ENCODE measurements around the gene SLC9A3.

The SLC9A3 gene

DNA sequence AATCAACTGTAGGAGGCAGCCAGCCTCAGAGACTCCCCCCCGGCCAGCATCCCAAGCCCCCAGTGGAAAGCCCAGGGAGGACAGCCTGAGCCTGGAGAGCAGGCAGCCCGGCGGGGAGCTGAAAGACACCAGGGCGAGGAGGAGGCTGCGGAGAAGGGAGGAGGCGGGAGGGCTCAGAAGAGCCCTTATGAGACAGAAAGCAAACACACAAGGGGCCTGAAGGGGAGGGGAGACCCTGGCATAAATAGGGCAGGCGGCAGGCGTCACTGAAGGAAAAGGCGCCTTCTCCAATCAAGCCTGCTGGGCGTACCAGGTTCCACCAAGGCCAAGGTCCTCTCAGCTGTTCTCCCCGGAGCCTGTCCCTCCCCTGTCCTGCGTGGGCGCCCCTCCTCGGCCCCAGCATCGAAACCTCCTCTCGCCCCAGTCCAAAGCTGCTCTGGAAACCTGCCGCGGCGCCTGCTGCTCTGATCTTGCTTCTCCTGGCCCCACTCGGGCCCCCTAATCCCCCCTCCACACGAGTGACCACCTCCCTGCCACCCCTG, 1.3 kb downstream of the SLC9A3 start:
- Histone ChIP-seq H3K27ac (no peak overlapping the region), H3K4me3 (IDR thresholded peaks at IDR 0.05; ENCODE audit: insufficient read depth, low read depth, low read length) (no peak overlapping the region), H2AFZ (ENCODE audit: low read depth) (no peak overlapping the region), H3K36me3 (ENCODE audit: insufficient read depth) (no peaks in the 10 kb centered on the region), H3K79me2 (ENCODE audit: insufficient read depth, low read depth) (no peaks in the 10 kb centered on the region), H3K4me2 (no peak overlapping the region), H4K20me1 (ENCODE audit: insufficient read depth) (no peaks in the 10 kb centered on the region), H3K27me3 (ENCODE audit: insufficient read depth, low read depth) (peaks cover 88% of the 10 kb centered on the region), H3K4me1 (ENCODE audit: low read depth, poor library complexity, severe bottlenecking) (peaks cover 7% of the 10 kb centered on the region), H3K9ac (no peak overlapping the region)
- TF ChIP-seq, protein P1, sequence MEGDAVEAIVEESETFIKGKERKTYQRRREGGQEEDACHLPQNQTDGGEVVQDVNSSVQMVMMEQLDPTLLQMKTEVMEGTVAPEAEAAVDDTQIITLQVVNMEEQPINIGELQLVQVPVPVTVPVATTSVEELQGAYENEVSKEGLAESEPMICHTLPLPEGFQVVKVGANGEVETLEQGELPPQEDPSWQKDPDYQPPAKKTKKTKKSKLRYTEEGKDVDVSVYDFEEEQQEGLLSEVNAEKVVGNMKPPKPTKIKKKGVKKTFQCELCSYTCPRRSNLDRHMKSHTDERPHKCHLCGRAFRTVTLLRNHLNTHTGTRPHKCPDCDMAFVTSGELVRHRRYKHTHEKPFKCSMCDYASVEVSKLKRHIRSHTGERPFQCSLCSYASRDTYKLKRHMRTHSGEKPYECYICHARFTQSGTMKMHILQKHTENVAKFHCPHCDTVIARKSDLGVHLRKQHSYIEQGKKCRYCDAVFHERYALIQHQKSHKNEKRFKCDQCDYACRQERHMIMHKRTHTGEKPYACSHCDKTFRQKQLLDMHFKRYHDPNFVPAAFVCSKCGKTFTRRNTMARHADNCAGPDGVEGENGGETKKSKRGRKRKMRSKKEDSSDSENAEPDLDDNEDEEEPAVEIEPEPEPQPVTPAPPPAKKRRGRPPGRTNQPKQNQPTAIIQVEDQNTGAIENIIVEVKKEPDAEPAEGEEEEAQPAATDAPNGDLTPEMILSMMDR (conservative IDR thresholded peaks at IDR 0.05; ENCODE audit: low read depth, low read length) = no peak

DNA sequence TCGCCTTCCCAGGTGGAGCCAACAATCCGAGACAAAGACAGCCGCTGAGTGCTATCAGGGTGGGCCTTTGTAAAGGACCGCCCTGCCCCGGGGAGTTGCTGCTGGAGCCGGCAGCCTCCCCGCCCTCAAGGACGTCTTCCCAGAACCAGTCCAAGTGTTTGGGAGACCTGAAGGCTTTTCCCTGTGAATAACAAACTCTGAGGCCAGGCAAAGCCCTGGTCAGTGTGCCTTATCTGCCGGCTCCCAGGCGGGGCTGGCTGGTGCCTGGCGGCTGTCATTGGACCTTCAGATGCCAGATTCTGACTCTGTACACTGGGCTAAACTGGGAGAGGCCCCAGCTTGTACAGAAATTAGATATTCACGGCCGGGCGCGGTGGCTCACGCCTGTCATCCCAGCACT, 2.1 kb downstream of the SLC9A3 start:
- peaks cover 88% of the 10 kb centered on the region for H3K27me3 ChIP-seq (ENCODE audit: insufficient read depth, low read depth)
- TF ChIP-seq, protein P1 (conservative IDR thresholded peaks at IDR 0.05; ENCODE audit: low read depth, low read length) = no peak
- H3K27ac ChIP-seq = no peak overlapping the region
- no peaks in the 10 kb centered on the region for H3K36me3 ChIP-seq (ENCODE audit: insufficient read depth)
- H3K4me1 ChIP-seq (ENCODE audit: low read depth, poor library complexity, severe bottlenecking) = peaks cover 1% of the 10 kb centered on the region
- H3K79me2 ChIP-seq (ENCODE audit: insufficient read depth, low read depth) = no peaks in the 10 kb centered on the region
- H3K4me2 ChIP-seq = no peak overlapping the region
- H4K20me1 ChIP-seq (ENCODE audit: insufficient read depth) = no peaks in the 10 kb centered on the region
- H2AFZ ChIP-seq (ENCODE audit: low read depth) = no peak overlapping the region
- no peak overlapping the region for H3K9ac ChIP-seq
- H3K4me3 ChIP-seq (IDR thresholded peaks at IDR 0.05; ENCODE audit: insufficient read depth, low read depth, low read length) = no peak overlapping the region

DNA sequence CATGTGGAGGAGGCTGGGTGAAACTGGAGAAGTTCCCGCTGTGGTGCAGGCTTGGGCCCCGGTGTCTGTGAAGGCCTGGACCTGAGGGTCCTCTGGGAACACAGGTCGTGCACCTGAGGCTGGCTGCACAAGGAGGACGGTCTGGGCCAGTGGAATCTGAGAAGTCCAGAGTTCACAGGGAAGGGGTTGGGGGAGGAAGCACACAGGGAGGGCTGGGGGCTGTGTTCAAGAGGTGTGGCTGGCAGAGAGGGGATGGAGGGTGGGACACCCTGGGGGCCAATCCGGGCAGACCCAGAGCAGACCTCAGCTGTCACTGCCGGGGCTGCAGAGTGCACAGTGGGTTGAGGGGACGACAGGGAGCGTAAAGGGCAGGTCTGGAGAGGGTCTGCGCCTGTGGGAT, 2.6 kb downstream of the SLC9A3 start:
- Histone ChIP-seq H2AFZ (ENCODE audit: low read depth) (no peak overlapping the region), H3K27ac (no peak overlapping the region), H3K79me2 (ENCODE audit: insufficient read depth, low read depth) (no peaks in the 10 kb centered on the region), H3K4me2 (no peak overlapping the region), H3K9ac (no peak overlapping the region), H3K36me3 (ENCODE audit: insufficient read depth) (no peaks in the 10 kb centered on the region), H4K20me1 (ENCODE audit: insufficient read depth) (no peaks in the 10 kb centered on the region), H3K4me1 (ENCODE audit: low read depth, poor library complexity, severe bottlenecking) (no peaks in the 10 kb centered on the region), H3K27me3 (ENCODE audit: insufficient read depth, low read depth) (peaks cover 87% of the 10 kb centered on the region), H3K4me3 (IDR thresholded peaks at IDR 0.05; ENCODE audit: insufficient read depth, low read depth, low read length) (no peak overlapping the region)
- TF ChIP-seq, protein P1 (conservative IDR thresholded peaks at IDR 0.05; ENCODE audit: low read depth, low read length) = no peak

DNA sequence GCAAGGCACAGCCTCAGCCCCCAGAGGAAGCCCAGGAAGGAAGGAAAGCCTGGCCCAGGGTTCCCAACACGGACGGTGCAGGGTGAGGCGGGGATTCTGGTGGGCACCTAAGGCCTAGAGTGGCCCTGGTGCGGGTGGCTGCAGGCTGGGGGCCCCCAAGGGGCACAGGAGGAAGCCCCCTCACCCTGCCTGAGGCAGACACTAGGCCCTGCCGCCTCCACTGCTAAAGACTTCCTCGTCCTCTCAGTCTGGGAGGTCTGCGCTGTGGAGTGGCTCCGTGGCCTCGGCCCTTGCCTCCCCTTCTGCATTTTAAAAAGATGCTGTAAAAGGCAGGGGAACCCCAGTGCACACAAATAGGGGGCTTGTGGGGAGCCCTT, 3.4 kb downstream of the SLC9A3 start:
- Histone ChIP-seq H3K4me1 (ENCODE audit: low read depth, poor library complexity, severe bottlenecking) (no peaks in the 10 kb centered on the region), H3K27me3 (ENCODE audit: insufficient read depth, low read depth) (peaks cover 87% of the 10 kb centered on the region), H3K4me2 (no peak overlapping the region), H3K4me3 (IDR thresholded peaks at IDR 0.05; ENCODE audit: insufficient read depth, low read depth, low read length) (no peak overlapping the region), H3K79me2 (ENCODE audit: insufficient read depth, low read depth) (no peaks in the 10 kb centered on the region), H3K36me3 (ENCODE audit: insufficient read depth) (no peaks in the 10 kb centered on the region), H2AFZ (ENCODE audit: low read depth) (no peak overlapping the region), H3K27ac (no peak overlapping the region), H4K20me1 (ENCODE audit: insufficient read depth) (no peaks in the 10 kb centered on the region), H3K9ac (no peak overlapping the region)
- TF ChIP-seq, protein P1 (conservative IDR thresholded peaks at IDR 0.05; ENCODE audit: low read depth, low read length) = no peak
